H1 (cell line): Measurements from ENCODE around the gene ARV1.

Experiments
- ASH2L ChIP-seq: fragments of 200-600, 300-600 bp; sonication (generic); IDR thresholded peaks from one replicate; pipeline ENCODE4 v1.7.1; 2017; ENCODE audit warnings: low read length
- CTCF ChIP-seq, 3 experiments: IDR thresholded peaks; 1 replicate in 2 of 3; 2 replicates in 1 of 3; pipeline versions ENCODE4 v1.5.1 to v1.6.1; 2011; ENCODE audit warnings: low read length in 3 of 3, mild to moderate bottlenecking in 3 of 3, inconsistent platforms in 2 of 3, low read depth in 1 of 3, moderate library complexity in 1 of 3; ENCODE audit not compliant: insufficient read depth in 1 of 3; ENCODE audit errors: control extremely low read depth in 1 of 3
- TEAD4 ChIP-seq: IDR thresholded peaks from 2 replicates; pipeline ENCODE4 v1.6.1; 2012; ENCODE audit warnings: low read depth, low read length, inconsistent platforms, mixed read lengths
- ZNF274 ChIP-seq: IDR thresholded peaks from 2 replicates; pipeline ENCODE4 v1.7.0; 2012; ENCODE audit warnings: low read length, borderline replicate concordance; ENCODE audit errors: extremely low read depth

GRCh38 chr1:230948301-230948700, 30.6 kb upstream of the ARV1 start:
- TF ChIP-seq CTCF (IDR thresholded peaks at IDR 0.05; ENCODE audit: control extremely low read depth in 1 of 3, insufficient read depth in 1 of 3, low read depth in 1 of 3, low read length in 3 of 3) (no peak), ASH2L (no peak), TEAD4 (no peak), ZNF274 (no peak)
